Activated naive CD8-positive, alpha-beta T cell treated with anti-CD3 and anti-CD28 coated beads for 36 hours (primary cell): Measurements from ENCODE around the gene FUCA1. TPM values are rescaled to one million over a fixed set of nuclear protein-coding genes. Genes with fewer than 3 reads are reported as not detected.
"Not testable (repeated sequence)": the region's sequence is repeated elsewhere in the genome, so short reads cannot be mapped to it uniquely, and the experiment has no call there.

Experiments
- DNase-seq: peaks from one replicate; pipeline ENCODE4 v3.0.0; 2021
- H3K27ac Mint-ChIP-seq: one replicate; pipeline ENCODE4 v1.8.0; 2022; ENCODE audit warnings: mild to moderate bottlenecking, moderate library complexity, mixed read lengths
- H3K27me3 Mint-ChIP-seq: one replicate; pipeline ENCODE4 v1.8.0; 2022; ENCODE audit warnings: mild to moderate bottlenecking, mixed read lengths
- H3K36me3 Mint-ChIP-seq: one replicate; pipeline ENCODE4 v1.8.0; 2021; ENCODE audit warnings: mild to moderate bottlenecking, mixed read lengths
- H3K4me1 Mint-ChIP-seq: one replicate; pipeline ENCODE4 v1.8.0; 2021; ENCODE audit warnings: mixed read lengths
- H3K4me3 Mint-ChIP-seq: one replicate; pipeline ENCODE4 v1.8.0; 2022; ENCODE audit warnings: mild to moderate bottlenecking, moderate library complexity, mixed read lengths
- H3K9me3 Mint-ChIP-seq: one replicate; pipeline ENCODE4 v1.8.0; 2022; ENCODE audit warnings: mixed read lengths
- total RNA-seq, 2 experiments: library from RNA; stranded (reverse); gene quantifications; one replicate each; pipeline ENCODE4 v1.2.3, GENCODE V29; 2021

The FUCA1 gene
- total RNA-seq, 2 experiments from 2014 or later = 4.7 to 5.1 TPM

DNA sequence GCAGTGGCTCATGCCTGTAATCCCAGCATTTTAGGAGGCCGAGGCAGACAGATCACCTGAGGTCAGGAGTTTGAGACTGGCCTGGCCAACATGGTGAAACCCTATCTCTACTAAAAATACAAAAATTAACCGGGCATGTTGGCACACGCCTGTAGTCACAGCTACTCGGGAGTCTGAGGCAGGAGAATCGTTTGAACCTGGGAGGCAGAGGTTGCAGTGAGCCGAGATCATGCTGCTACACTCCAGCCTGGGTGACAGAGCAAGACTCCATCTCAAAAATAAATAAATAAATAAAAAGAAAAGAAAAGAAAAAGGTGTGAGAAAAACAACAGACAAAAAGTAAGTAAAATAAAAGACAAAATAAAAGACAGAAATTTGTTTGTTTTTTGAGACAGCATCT lies 33.9 kb downstream of the FUCA1 start:
- not testable (repeated sequence) for H3K36me3 Mint-ChIP-seq, H3K4me3 Mint-ChIP-seq, H3K9me3 Mint-ChIP-seq, DNase-seq, H3K27me3 Mint-ChIP-seq, H3K27ac Mint-ChIP-seq
- H3K4me1 Mint-ChIP-seq = peaks cover 13% of the 10 kb centered on the region

DNA sequence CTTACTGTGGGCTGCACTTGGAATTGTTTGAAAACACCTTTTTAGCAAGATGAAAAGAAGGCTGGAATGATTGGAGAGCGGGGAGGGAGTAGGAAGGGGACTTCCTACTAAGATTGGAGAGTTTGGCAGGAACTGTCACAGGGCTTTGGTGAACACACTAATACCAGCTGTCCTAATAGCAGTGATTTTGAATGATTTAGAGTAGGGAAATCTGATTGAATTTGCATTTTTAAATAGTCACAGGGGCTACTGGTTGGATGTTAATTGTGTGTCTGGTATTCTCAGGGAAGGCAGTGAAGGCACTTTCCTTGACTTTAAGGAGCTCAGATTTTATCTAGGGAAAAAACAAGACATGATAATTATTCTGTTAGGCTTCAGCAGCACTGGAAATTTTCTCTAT lies 40.4 kb downstream of the FUCA1 start:
- H3K27me3 Mint-ChIP-seq = no peaks in the 10 kb centered on the region

DNA sequence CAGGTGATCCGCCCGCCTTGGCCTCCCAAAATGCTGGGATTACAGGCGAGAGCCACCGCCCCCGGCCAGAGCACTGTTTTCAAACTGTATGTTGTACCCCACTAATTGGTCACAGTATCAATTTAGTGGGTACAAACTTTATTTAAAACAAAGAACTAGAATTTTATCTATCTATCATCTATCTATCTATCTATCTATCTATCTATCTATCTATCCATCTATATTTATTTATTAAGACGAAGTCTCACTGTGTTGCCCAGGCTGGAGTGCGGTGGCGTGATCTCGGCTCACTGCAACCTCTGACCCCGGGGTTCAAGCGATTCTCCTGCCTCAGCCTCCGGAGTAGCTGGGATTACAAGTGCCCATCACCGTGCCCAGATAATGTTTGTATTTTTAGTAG lies 41.5 kb downstream of the FUCA1 start:
- H3K36me3 Mint-ChIP-seq, H3K9me3 Mint-ChIP-seq, DNase-seq, H3K4me3 Mint-ChIP-seq, H3K27me3 Mint-ChIP-seq, H3K27ac Mint-ChIP-seq: not testable (repeated sequence)
- peaks cover 22% of the 10 kb centered on the region for H3K4me1 Mint-ChIP-seq

More for the DNA sequence above, 40.4 kb downstream of the FUCA1 start:
- no peaks in the 10 kb centered on the region for H3K9me3 Mint-ChIP-seq
- no peak for DNase-seq
- peaks cover 22% of the 10 kb centered on the region for H3K4me1 Mint-ChIP-seq
- no peak overlapping the region for H3K4me3 Mint-ChIP-seq
- no peak overlapping the region for H3K27ac Mint-ChIP-seq
- H3K36me3 Mint-ChIP-seq = no peaks in the 10 kb centered on the region

- no peaks in the 10 kb centered on the region for H3K36me3 Mint-ChIP-seq
- H3K4me1 Mint-ChIP-seq = peaks cover 22% of the 10 kb centered on the region
- H3K27me3 Mint-ChIP-seq = no peaks in the 10 kb centered on the region
- H3K4me3 Mint-ChIP-seq = peak overlapping the region; percentile 92
- DNase-seq = no peak
- H3K27ac Mint-ChIP-seq = peak overlapping the region; percentile 93
- no peaks in the 10 kb centered on the region for H3K9me3 Mint-ChIP-seq
These were observed 42.1 kb downstream of the FUCA1 start for GRCh38 chr1:23825762-23826522.

DNA sequence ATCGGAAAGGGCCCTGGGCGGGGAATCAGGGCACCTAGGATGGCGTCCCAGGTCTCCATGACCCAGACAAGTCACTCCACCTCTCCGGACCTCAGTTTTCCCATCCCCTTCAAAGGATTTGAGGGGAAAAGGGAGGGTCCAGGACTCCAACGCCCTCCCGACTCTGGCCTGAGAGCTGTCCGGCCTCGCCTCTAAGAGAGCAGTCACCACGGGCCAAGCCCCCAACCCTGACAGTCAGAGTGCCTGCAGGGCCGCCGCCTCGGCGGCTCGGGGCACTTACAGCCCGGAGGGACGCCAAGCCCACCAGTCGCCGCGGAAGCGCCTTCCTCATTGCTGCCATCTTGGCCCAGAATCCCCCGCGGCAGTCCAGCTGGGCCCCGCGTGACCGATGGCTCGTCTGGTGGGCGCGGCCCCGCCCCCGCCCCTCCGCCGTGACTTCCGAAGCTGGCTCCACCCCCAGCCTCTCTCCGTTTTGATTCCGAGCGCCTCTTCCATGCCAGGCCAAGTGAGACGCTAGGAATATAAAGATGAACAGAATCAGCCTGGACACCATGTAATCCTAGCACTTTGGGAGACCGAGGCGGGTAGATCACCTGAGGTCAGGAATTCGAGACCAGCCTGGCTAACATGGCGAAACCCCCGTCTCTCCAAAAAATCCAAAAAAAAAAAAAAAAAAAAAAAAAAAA lies 42.9 kb downstream of the FUCA1 start, which contains the start of gene HMGCL:
Gene HMGCL, minus strand, starts transcription at position 354 of the 686 bp plus-strand sequence. Its CDS starts 14 bp downstream, at position 340.
- Mint-ChIP-seq H3K27ac (peak within 1 kb of the TSS; percentile 93), H3K36me3 (no peaks in the 10 kb centered on the region), H3K4me3 (peak within 1 kb of the TSS; percentile 92), H3K27me3 (no peaks in the 10 kb centered on the region), H3K9me3 (no peaks in the 10 kb centered on the region), H3K4me1 (peaks cover 19% of the 10 kb centered on the region)
- peak; percentile 91 for DNase-seq

DNA sequence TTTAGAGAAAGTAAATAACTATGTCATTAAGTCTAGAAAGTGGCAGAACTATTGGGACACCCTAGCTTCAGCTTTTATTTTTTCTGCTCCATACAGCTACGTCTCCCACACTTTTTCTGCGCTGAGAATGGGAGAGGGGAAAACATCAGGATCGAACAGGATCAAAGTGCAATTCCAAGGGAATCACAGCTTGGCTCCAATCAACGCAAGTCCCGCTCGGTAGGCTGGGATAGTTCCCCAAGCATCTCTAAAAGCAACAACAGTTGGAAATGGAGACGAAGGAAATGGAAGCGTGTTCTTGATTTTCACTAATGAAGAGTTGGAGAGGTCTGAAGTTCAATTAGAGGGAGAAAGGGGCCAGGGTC lies 43.4 kb downstream of the FUCA1 start:
- Mint-ChIP-seq H3K27me3 (no peaks in the 10 kb centered on the region), H3K27ac (peak overlapping the region; percentile 93), H3K36me3 (no peaks in the 10 kb centered on the region), H3K4me1 (peaks cover 17% of the 10 kb centered on the region), H3K4me3 (peak overlapping the region; percentile 92), H3K9me3 (no peaks in the 10 kb centered on the region)
- DNase-seq = no peak

DNA sequence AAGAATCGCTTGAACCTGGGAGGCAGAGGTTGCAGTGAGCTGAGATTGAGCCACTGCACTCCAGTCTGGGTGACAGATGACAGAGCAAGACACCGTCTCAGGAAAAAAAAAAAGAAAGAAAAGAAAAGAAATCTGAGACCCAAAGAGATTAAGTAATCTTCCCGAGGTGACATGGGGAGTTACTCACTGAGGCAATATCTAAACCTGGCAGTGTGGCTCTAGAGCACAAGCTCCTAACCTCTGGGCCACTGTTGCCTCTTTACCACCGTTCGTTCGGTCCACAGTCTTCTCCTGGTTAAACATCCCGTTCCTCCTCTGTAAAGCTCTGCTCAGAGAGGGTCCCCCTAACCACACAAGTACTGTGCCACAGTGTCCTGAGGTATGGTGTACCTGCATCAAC lies 44.3 kb downstream of the FUCA1 start:
- peaks cover 17% of the 10 kb centered on the region for H3K4me1 Mint-ChIP-seq
- H3K4me3 Mint-ChIP-seq = peak overlapping the region; percentile 92
- no peak overlapping the region for H3K27ac Mint-ChIP-seq
- no peaks in the 10 kb centered on the region for H3K9me3 Mint-ChIP-seq
- H3K36me3 Mint-ChIP-seq = no peaks in the 10 kb centered on the region
- no peaks in the 10 kb centered on the region for H3K27me3 Mint-ChIP-seq
- no peak for DNase-seq

GRCh38 chr1:23817633-23818032 lies 50.5 kb downstream of the FUCA1 start:
- no peaks in the 10 kb centered on the region for H3K9me3 Mint-ChIP-seq
- H3K36me3 Mint-ChIP-seq = peaks cover 3% of the 10 kb centered on the region
- no peak overlapping the region for H3K4me3 Mint-ChIP-seq
- no peak for DNase-seq
- H3K27ac Mint-ChIP-seq = no peak overlapping the region
- H3K4me1 Mint-ChIP-seq = peaks cover 1% of the 10 kb centered on the region
- H3K27me3 Mint-ChIP-seq = no peaks in the 10 kb centered on the region

- Mint-ChIP-seq H3K27me3 (no peaks in the 10 kb centered on the region), H3K4me3 (no peak overlapping the region), H3K27ac (no peak overlapping the region), H3K9me3 (no peaks in the 10 kb centered on the region), H3K36me3 (peaks cover 3% of the 10 kb centered on the region), H3K4me1 (peaks cover 1% of the 10 kb centered on the region)
- DNase-seq = no peak
These were observed 51.2 kb downstream of the FUCA1 start for GRCh38 chr1:23816906-23817305.

DNA sequence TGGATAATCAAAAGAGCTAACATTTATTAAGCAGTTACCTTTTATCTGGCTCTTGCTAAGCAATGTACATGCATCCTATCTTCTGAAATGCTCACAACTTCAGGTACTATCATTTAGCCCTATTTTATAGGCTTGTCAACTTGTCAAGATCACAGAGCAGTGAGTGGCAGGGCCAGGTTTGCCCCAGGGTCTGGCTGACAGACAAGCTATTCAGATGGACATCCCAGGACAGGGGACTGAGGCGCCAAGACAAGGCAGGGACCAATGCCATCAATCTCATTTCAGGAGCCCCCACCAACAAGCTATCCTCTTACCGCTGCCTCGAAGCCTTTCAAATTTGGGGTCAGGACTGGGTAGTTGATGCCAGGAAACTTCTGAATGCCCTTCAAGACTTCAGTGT lies 51.7 kb downstream of the FUCA1 start:
- H3K4me1 Mint-ChIP-seq = peaks cover 1% of the 10 kb centered on the region
- H3K36me3 Mint-ChIP-seq = peaks cover 3% of the 10 kb centered on the region
- no peak overlapping the region for H3K4me3 Mint-ChIP-seq
- DNase-seq = no peak
- no peak overlapping the region for H3K27ac Mint-ChIP-seq
- no peaks in the 10 kb centered on the region for H3K27me3 Mint-ChIP-seq
- no peaks in the 10 kb centered on the region for H3K9me3 Mint-ChIP-seq

- peaks cover 3% of the 10 kb centered on the region for H3K36me3 Mint-ChIP-seq
- H3K4me1 Mint-ChIP-seq = peaks cover 6% of the 10 kb centered on the region
- H3K27me3 Mint-ChIP-seq = no peaks in the 10 kb centered on the region
- no peak for DNase-seq
- H3K9me3 Mint-ChIP-seq = no peaks in the 10 kb centered on the region
- H3K4me3 Mint-ChIP-seq = no peak overlapping the region
- no peak overlapping the region for H3K27ac Mint-ChIP-seq
These were observed 54.1 kb downstream of the FUCA1 start for GRCh38 chr1:23814016-23814415.

GRCh38 chr1:23810818-23811540 lies 57.1 kb downstream of the FUCA1 start:
- DNase-seq = peak; percentile 54
- Mint-ChIP-seq H3K4me3 (no peak overlapping the region), H3K4me1 (peaks cover 5% of the 10 kb centered on the region), H3K27me3 (no peaks in the 10 kb centered on the region), H3K9me3 (no peaks in the 10 kb centered on the region), H3K27ac (no peak overlapping the region), H3K36me3 (no peaks in the 10 kb centered on the region)

- Mint-ChIP-seq H3K27ac (no peak overlapping the region), H3K4me3 (no peak overlapping the region), H3K36me3 (no peaks in the 10 kb centered on the region)
These were observed 58.3 kb downstream of the FUCA1 start for GRCh38 chr1:23809751-23810171.

GRCh38 chr1:23807453-23807852 lies 60.6 kb downstream of the FUCA1 start:
- no peak for DNase-seq
- Mint-ChIP-seq H3K4me1 (peaks cover 5% of the 10 kb centered on the region), H3K4me3 (no peak overlapping the region), H3K27ac (no peak overlapping the region), H3K36me3 (no peaks in the 10 kb centered on the region), H3K9me3 (no peaks in the 10 kb centered on the region), H3K27me3 (no peaks in the 10 kb centered on the region)

More at GRCh38 chr1:23809751-23810171, 58.3 kb downstream of the FUCA1 start:
- Mint-ChIP-seq H3K27me3 (no peaks in the 10 kb centered on the region), H3K9me3 (no peaks in the 10 kb centered on the region), H3K4me1 (peaks cover 5% of the 10 kb centered on the region)
- peak; percentile 82 for DNase-seq

GRCh38 chr1:23806280-23806679 lies 61.8 kb downstream of the FUCA1 start:
- no peaks in the 10 kb centered on the region for H3K27me3 Mint-ChIP-seq
- H3K4me1 Mint-ChIP-seq = peaks cover 9% of the 10 kb centered on the region
- no peak overlapping the region for H3K4me3 Mint-ChIP-seq
- H3K27ac Mint-ChIP-seq = no peak overlapping the region
- DNase-seq = no peak
- H3K36me3 Mint-ChIP-seq = no peaks in the 10 kb centered on the region
- H3K9me3 Mint-ChIP-seq = no peaks in the 10 kb centered on the region
